SK-N-SH treated with all-trans-retinoic acid at 6 μM for 48 hours (cell line): Measurements from ENCODE around the gene BMPR2.

ENCODE experiments used
- ARNTL ChIP-seq: fragments of 450-650 bp; formaldehyde crosslinking; IDR thresholded peaks from 2 replicates; pipeline ENCODE4 v1.5.0; 2020; ENCODE audit warnings: low read depth, mild to moderate bottlenecking, moderate library complexity, borderline replicate concordance
- ESRRG ChIP-seq: fragments of 250-450 bp; sonication (Bioruptor Pico); IDR thresholded peaks from 2 replicates; pipeline ENCODE4 v1.6.1; 2021; ENCODE audit warnings: mild to moderate bottlenecking
- OSR1 ChIP-seq: fragments of 250-450 bp; sonication (Bioruptor Pico); IDR thresholded peaks from 2 replicates; pipeline ENCODE4 v1.8.0; 2022; ENCODE audit warnings: moderate library complexity, mild to moderate bottlenecking, inconsistent platforms
- PATZ1 ChIP-seq: fragments of 250-450 bp; sonication (Bioruptor Pico); IDR thresholded peaks from 2 replicates; pipeline ENCODE4 v1.8.0; 2020; ENCODE audit warnings: mild to moderate bottlenecking, moderate library complexity, borderline replicate concordance
- PPARA ChIP-seq: fragments of 250-450 bp; sonication (Bioruptor Pico); IDR thresholded peaks from 2 replicates; pipeline ENCODE4 v1.5.0; 2020; ENCODE audit warnings: mild to moderate bottlenecking, borderline replicate concordance
- SNAI2 ChIP-seq: fragments of 250-450 bp; sonication (Bioruptor Pico); IDR thresholded peaks from 2 replicates; pipeline ENCODE4 v1.5.0; 2020; ENCODE audit warnings: mild to moderate bottlenecking, moderate library complexity
- TCF4 ChIP-seq: fragments of 250-450 bp; sonication (Bioruptor Pico); IDR thresholded peaks from 2 replicates; pipeline ENCODE4 v1.8.0; 2021; ENCODE audit warnings: mild to moderate bottlenecking, moderate library complexity, borderline replicate concordance
- TSHZ2 ChIP-seq: fragments of 250-450 bp; sonication (Bioruptor Pico); IDR thresholded peaks from 2 replicates; pipeline ENCODE4 v1.5.0; 2020; ENCODE audit warnings: mild to moderate bottlenecking, moderate library complexity
- ZC3H10 ChIP-seq: fragments of 250-450 bp; sonication (Bioruptor Pico); IDR thresholded peaks from 2 replicates; pipeline ENCODE4 v1.5.1; 2021; ENCODE audit warnings: mild to moderate bottlenecking, moderate library complexity
- ZFP3 ChIP-seq: fragments of 250-450 bp; sonication (Bioruptor Pico); IDR thresholded peaks from 2 replicates; pipeline ENCODE4 v1.5.0; 2020; ENCODE audit warnings: mild to moderate bottlenecking, moderate library complexity
- TF ChIP-seq, protein P1 (sequence below): fragments of 250-450 bp; sonication (Bioruptor Pico); IDR thresholded peaks from 2 replicates; pipeline ENCODE4 v1.5.1; 2020; ENCODE audit warnings: low read depth, mild to moderate bottlenecking, moderate library complexity
- TF ChIP-seq, protein P2 (sequence below): fragments of 250-450 bp; sonication (Bioruptor Pico); IDR thresholded peaks from 2 replicates; pipeline ENCODE4 v1.5.1; 2021; ENCODE audit warnings: mild to moderate bottlenecking, moderate library complexity

DNA sequence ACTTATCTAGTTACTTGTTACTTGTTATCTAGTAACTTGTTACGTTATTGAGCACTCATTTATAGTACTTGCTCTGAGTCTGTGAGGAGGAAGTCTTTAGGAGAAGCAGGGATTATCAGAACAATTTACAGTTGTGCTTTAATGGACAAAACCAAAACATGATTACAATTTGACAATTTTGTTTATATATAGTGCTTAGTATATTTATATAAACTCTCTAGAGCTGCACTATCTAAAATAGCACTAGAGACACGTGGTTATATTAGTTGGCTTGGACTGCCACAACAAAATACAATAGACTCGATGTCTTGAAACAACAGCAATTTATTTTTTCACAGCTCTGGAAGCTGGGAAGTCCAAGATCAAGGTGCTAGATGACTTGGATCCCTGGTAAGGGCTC is 78.4 kb downstream of the BMPR2 start:
- TF ChIP-seq ZC3H10 (CRISPR knock-in tag) (no peak), SNAI2 (CRISPR knock-in tag) (no peak), PATZ1 (CRISPR knock-in tag) (no peak), PPARA (CRISPR knock-in tag) (no peak), ZFP3 (CRISPR knock-in tag) (no peak), OSR1 (CRISPR knock-in tag) (no peak), TCF4 (CRISPR knock-in tag) (no peak), ESRRG (CRISPR knock-in tag) (no peak), ARNTL (no peak), TSHZ2 (CRISPR knock-in tag) (no peak)
- TF ChIP-seq, protein P1, sequence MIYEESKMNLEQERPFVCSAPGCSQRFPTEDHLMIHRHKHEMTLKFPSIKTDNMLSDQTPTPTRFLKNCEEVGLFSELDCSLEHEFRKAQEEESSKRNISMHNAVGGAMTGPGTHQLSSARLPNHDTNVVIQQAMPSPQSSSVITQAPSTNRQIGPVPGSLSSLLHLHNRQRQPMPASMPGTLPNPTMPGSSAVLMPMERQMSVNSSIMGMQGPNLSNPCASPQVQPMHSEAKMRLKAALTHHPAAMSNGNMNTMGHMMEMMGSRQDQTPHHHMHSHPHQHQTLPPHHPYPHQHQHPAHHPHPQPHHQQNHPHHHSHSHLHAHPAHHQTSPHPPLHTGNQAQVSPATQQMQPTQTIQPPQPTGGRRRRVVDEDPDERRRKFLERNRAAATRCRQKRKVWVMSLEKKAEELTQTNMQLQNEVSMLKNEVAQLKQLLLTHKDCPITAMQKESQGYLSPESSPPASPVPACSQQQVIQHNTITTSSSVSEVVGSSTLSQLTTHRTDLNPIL, result no peak
- TF ChIP-seq, protein P2, sequence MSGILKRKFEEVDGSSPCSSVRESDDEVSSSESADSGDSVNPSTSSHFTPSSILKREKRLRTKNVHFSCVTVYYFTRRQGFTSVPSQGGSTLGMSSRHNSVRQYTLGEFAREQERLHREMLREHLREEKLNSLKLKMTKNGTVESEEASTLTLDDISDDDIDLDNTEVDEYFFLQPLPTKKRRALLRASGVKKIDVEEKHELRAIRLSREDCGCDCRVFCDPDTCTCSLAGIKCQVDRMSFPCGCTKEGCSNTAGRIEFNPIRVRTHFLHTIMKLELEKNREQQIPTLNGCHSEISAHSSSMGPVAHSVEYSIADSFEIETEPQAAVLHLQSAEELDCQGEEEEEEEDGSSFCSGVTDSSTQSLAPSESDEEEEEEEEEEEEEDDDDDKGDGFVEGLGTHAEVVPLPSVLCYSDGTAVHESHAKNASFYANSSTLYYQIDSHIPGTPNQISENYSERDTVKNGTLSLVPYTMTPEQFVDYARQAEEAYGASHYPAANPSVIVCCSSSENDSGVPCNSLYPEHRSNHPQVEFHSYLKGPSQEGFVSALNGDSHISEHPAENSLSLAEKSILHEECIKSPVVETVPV (CRISPR knock-in tag), result no peak
